GM19468 (cell line): ENCODE measurements around the gene MSS51.

Source experiments
- ATAC-seq: cut with Tn5 transposase; IDR thresholded peaks from one replicate; pipeline ENCODE4 v1.9.1; 2021; ENCODE audit warnings: mild to moderate bottlenecking, moderate library complexity, moderate number of reproducible peaks; ENCODE audit not compliant: unreplicated experiment; ENCODE audit errors: extremely low read depth

Gene MSS51

GRCh38 chr10:73433538-73433867 is at the start of gene MSS51:
Gene MSS51, minus strand, starts transcription at chr10:73433561. Its CDS starts 5,277 bp downstream, at chr10:73428284.
- ATAC-seq = no peak

DNA sequence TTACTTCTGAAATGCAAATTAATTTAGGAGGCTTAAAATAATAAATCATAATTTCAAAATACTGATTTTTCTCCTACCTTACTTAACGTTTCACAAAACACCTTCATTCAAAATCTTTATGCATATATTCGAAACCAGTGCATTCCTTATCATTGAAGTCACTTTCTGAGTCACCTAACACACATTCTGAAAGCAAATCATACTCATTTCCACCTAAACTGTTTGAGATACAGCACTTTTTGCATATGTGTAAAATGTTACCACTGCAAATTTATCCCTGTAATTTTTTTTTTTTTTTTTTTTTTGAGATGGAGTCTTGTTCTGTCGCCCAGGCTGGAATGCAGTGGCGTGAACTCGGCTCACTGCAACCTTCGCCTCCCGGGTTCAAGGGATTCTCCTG is 46.8 kb upstream of the MSS51 start:
- ATAC-seq = no peak

DNA sequence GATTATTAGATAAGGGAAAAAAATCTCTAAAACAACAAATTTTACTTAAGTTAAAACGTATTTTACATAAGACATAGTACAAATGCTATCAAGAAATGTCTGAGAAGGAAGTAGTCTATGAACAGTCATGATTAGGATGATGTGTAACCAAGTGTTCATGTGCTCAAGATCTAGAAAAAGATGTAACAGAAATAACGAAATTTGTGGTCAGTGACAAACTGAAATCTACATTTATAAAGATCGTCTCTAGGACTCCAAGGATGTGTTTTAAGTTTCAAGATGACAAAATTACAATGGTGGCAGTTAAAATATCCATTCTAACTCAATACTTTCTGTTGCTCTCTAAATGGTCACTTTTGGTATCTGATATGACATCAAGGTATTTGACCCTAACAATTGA is 45.3 kb upstream of the MSS51 start:
- ATAC-seq = no peak

DNA sequence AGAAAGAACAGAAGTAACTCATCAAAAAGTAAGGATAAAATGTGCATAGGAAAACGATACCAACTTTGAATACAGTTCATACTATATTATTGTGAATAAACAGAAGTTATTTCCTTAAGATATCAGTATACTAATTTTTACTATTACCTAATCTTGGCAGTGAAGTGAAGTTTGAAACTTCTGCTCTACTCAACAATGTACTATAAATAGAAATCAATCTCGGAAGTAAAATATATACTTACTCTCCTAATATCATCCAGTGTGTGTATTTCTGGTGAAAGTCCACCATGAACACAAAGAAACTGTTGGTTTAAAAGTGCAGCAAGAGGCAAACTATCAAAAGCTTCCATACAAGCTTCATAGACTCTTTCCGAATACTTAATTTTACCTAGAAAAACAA is 37.9 kb upstream of the MSS51 start:
- ATAC-seq = no peak

- no peak for ATAC-seq
Observed at GRCh38 chr10:73469579-73469978, 36.2 kb upstream of the MSS51 start.

- ATAC-seq = no peak
Observed at GRCh38 chr10:73467206-73467605, 33.8 kb upstream of the MSS51 start.

GRCh38 chr10:73465978-73466726 is 32.8 kb upstream of the MSS51 start:
- no peak for ATAC-seq

- ATAC-seq = no peak
Observed at GRCh38 chr10:73460897-73461296, 27.5 kb upstream of the MSS51 start.

DNA sequence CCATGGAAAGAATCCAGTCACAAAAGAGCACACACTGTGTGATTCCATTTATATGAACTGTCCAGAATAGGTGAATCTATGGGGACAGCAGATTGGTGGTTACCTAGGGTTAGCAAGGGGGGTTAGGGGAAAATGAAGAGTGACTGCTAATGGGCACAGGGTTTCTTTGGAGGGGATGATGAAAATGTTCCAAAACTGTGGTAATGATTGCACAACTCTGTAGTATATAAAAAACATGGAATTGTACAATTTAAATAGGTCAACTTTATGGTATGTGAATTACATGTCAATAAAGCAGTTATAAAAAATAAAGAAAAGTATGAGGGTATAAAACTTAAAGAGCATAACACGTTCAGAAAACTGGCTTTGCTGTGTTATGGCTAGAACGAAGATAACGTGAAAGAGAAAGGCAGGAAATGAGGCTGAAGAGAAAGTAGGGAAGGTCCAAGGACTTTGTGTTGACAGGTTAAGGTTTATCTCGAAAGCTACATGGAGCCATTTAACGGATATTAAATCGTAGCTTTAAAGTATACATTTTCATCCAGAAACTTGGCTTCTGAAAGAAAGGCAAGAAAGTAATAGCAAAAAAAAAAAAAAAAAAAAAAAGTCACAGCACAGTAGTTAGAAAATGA is 26.4 kb upstream of the MSS51 start:
- ATAC-seq = no peak

DNA sequence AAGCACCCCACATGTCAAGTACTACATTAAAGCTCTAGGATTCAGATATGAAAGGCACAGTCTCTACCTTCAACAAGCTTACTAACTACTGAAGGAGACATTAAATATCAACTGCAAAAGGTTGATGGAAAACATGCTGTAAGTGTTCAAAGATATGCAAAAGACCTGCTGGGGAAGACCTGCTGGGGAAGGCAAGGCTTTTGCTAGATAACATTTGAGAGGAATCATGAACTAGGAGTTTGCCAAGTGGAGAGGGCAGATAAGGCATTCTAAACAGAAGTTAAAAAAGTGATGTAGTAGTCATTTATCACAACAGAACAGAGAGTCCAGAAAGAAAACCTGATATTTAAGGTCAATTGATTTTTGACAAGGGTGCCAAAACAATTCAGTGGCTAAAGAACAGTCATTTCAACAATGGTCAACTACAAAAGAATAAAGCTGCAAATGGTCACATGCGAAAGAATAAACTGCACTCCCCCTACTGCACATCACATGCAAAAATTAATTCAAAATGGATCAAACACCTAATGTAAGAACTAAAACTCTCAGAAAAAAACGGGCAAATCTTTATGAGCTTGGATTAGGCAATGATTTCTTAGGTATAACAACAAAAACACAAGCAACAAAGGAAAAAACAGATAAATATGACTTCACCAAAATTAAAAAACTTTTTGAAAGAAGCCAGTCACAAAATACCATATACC is 23.0 kb upstream of the MSS51 start:
- ATAC-seq = no peak

DNA sequence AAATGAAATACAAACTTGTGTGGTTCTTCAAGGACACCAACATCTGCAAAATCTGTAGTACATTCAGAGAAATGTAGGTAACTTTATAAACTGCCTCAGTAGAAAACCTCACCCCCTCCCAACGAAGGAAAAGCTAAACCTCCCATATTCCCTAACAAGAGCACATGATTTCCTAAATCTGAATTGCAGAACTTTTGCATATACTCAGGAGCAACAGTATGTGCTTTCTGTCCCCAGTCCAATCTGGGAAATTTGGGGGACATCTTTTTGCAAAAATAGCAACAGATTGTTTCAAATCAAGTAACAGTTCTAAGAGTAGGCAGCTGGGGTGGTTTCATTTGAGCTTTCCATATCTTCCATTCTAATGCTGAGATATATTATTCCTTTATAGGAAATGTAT is 15.8 kb upstream of the MSS51 start:
- ATAC-seq = no peak

DNA sequence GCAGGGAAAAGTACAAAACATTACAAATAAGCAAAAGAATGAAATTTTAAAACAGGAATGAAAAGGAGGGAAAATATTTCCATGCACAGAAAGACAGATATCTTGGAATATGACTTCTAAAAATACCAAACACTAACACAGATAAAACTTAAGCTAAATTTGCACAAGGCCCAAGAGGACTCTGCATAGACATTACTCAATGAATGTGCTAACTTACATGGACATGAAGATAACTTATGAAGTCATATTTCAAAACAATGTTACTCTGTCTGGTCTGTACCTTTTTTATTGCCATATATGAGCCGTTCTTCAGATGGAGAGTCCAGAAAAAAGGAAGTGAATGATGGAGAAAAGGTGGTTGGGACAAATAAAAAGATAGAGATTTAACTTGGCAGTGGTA is 15.0 kb upstream of the MSS51 start:
- no peak for ATAC-seq

DNA sequence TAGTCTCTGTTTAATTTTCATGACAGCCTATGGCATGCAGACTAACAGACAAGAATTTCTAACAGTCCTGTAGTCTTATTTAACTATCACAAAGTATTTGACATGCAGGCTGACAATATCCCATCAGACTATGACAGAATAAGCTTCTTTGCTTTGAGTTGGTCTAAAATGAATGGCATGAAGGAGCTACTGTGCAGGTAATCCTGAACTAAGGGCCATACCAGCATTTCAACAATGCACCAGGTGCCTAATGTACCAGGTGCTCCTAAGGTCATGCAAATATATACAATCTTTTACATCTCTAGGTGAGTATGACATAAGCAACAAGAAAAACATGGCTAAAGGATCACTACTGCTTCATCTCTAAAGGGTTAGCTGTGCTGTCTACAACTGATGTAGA is 13.6 kb upstream of the MSS51 start:
- ATAC-seq = no peak

DNA sequence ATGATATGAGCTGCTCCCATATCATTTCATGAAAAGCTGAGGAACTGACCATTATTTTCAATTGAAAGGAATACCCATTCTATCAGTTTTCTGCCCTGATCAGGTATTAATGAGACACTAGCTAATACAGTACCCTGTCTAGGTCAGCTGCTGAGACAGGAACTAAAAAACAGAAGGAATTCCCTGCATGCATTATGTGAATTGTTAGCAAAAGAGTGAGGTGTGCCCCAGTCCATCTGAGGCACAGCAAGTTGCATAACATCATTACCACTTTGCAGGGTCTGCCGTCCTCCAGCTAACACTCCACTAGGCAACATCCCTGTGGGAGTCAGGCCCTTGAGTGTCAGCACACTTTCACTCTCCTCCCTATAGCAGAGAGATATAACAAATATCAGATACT is 11.1 kb upstream of the MSS51 start:
- ATAC-seq = no peak

- no peak for ATAC-seq
Observed at GRCh38 chr10:73439605-73440312, 6.4 kb upstream of the MSS51 start.

DNA sequence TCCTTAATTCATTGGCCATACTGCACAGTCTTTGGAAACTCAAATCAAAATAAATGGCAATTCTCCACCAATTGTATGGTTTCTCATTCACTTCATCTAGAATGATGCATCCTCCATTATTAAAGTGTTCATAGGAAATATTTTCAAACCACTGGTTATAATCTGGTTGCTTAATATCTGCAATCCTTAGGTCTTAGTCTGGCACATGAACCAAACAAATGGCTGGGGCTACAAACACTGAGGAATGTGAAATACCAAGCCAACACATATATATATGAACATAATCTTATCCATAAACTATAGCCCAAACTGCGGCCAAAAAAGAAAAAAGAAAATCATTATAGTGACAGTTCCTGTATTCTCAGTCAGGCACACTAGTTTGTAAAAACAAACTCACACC is 5.7 kb upstream of the MSS51 start:
- ATAC-seq = no peak

GRCh38 chr10:73432646-73433537 is 469 bp downstream of the MSS51 start:
- ATAC-seq = no peak

DNA sequence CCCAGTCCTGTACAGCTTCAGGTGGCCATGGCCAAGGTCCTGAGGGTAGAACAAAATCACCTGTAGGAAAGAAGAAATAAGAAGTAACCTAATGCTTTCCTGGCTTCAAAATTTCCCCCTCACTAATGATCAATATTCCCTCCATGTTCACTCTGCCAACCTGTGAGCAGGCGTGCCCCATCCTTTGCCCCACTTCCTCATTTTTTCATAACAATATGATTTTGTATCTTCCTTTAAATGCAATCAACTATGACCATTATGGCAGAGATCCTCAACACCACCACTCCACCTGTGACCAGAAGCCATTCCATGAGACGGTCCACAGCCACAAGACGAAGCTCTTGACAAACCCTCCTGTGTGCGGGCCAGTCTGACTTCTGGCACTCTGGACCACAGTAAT is 7.0 kb downstream of the MSS51 start:
- ATAC-seq = no peak

- no peak for ATAC-seq
Observed at GRCh38 chr10:73424478-73424877, 8.9 kb downstream of the MSS51 start.

DNA sequence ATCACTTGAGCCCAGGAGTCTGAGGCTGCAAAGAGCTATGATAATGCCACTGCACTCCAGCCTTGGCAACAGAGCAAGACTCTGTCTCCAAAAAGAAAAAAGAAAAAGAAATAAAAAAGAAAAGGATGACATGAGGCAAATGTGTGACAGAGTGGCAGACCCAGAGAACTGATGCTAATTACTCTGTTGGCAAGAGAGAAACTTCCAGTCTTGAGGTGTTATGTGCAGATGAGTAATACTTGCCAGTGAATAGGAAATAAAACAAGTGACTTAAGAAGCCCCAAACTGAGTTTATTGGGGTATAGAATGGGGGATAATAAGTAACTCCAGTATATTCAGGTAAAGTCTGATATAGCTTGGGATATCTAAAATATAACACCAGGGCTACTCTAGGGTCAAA is 10.1 kb downstream of the MSS51 start:
- no peak for ATAC-seq
